Body of pancreas (tissue), 4 donors: ENCODE measurements around the gene SRPK3. TPM values are rescaled to one million over a fixed set of nuclear protein-coding genes. Genes with fewer than 3 reads are reported as not detected.

Source experiments
- ATAC-seq: fragments of 150-250 bp; one replicate; pipeline ENCODE4 v1.9.1; 2016
- DNase-seq, 4 donors: peaks; one replicate each; pipeline ENCODE4 v3.0.0-alpha.2; 2019
- H3K27ac ChIP-seq, 4 donors: fragments of 200-600 bp; sonication (generic); 1 replicate in 3 of 4; 2 replicates in 1 of 4; pipeline versions ENCODE4 v1.5.1 to v1.6.1; 2016 to 2019; ENCODE audit warnings: mild to moderate bottlenecking in 1 of 4, mixed read lengths in 1 of 4, moderate library complexity in 1 of 4
- H3K27me3 ChIP-seq, 2 donors: fragments of 200-600 bp; sonication (generic); one replicate each; pipeline ENCODE4 v1.6.0; 2016; ENCODE audit warnings: mild to moderate bottlenecking in 1 of 2
- H3K36me3 ChIP-seq, 2 donors: fragments of 200-600 bp; sonication (generic); replicated peaks in 1 of 2; 2 replicates each; pipeline ENCODE4 v1.5.1; 2016; ENCODE audit warnings: low read depth in 2 of 2; ENCODE audit not compliant: insufficient read depth in 1 of 2
- H3K4me1 ChIP-seq: fragments of 200-600 bp; sonication (generic); one replicate; pipeline ENCODE4 v1.6.0; 2016
- H3K4me3 ChIP-seq, 2 donors: fragments of 200-600 bp; sonication (generic); 1 replicate in 1 of 2; 2 replicates in 1 of 2; pipeline ENCODE4 v1.5.1; 2016 to 2019
- H3K9me3 ChIP-seq, 3 donors: fragments of 200-600 bp; sonication (generic); 1 replicate in 2 of 3; 2 replicates in 1 of 3; pipeline ENCODE4 v1.5.1; 2016
- POLR2A ChIP-seq, 3 donors: fragments of 450-650 bp; IDR thresholded peaks; one replicate each; pipeline ENCODE4 v1.6.1; 2016; ENCODE audit warnings: antibody characterized with exemption in 3 of 3, mild to moderate bottlenecking in 2 of 3
- WGBS, 2 donors: methylation state at CpG; one replicate each; pipeline ENCODE4 v1.1.5; 2017; 5-methylcytosine and 5-hydroxymethylcytosine counted together
- intact Hi-C: fragments of 100-400 bp; cut with DNase I; formaldehyde crosslinking; loops from one replicate; pipeline ENCODE4 v1.15.1; 2023
- total RNA-seq, 2 donors: library from RNA; depleted of rRNA; stranded (reverse); fragments of >200 nt; gene quantifications; one replicate each; pipeline ENCODE4 v1.1.0, GENCODE V29; 2016
- TF ChIP-seq, protein P1 (sequence below), 7 experiments: fragments of 450-650 bp in 4 of 7; fragments of 200-600 bp in 3 of 7; sonication (generic) in 3 of 7; IDR thresholded peaks; one replicate each; pipeline ENCODE4 v1.5.1; 2016 to 2019; ENCODE audit warnings: antibody characterized with exemption in 7 of 7

SRPK3 gene
- total RNA-seq, 2 donors from 2014 or later = not detected

DNA sequence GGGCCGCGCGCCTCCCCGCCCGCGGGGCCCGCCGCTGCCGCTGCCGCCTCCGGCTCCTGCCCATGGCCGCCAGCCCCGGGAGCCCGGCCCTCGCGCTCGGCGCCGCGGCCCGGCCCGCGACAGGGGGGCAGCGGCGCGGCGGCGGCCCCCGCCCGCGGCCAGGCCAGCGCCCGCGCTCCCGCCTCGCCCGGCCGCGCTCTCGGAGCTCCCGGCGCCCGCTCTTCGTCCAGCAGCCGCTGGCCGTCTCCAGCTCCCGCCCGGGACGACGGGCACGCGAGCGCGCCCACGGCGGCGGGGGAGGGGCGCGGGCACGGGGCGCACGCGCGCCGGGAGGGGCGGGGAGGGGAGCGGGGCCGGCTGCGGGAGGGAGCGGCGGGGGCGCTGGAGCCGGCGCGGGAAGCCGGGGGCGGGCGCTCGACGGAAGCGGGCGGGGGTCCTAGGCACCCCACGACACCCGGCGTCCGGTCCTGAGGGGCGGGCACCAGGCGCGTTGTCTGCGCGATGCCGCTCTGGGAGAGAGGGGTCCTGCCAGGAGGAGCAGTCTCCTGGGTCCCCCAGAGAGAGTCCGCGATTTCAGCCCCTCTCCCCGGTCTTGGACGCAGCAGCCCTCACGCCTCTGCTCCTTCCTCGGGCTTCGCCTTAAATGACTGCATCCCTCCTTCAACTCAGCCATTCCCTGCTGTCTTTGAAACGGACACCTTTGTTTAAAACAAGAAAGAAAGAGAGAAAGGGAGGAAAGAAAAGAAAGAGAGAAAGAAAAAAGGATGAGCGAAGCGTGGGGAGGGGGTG lies 50.0 kb downstream of the SRPK3 start:
- Histone ChIP-seq H3K9me3 (no peaks in the 10 kb centered on the region), H3K27ac (no peak overlapping the region), H3K4me1 (peaks cover 12% of the 10 kb centered on the region), H3K4me3 (no peak overlapping the region), H3K36me3 (no peaks in the 10 kb centered on the region), H3K27me3 (no peaks in the 10 kb centered on the region)
- 5 to 48% methylated on average over 10 to 18 of the region's 102 CpGs for WGBS, 2 donors
- DNase-seq = no peak
- intact Hi-C loops = no loop called here
- ATAC-seq = no peak
- TF ChIP-seq, protein P1, sequence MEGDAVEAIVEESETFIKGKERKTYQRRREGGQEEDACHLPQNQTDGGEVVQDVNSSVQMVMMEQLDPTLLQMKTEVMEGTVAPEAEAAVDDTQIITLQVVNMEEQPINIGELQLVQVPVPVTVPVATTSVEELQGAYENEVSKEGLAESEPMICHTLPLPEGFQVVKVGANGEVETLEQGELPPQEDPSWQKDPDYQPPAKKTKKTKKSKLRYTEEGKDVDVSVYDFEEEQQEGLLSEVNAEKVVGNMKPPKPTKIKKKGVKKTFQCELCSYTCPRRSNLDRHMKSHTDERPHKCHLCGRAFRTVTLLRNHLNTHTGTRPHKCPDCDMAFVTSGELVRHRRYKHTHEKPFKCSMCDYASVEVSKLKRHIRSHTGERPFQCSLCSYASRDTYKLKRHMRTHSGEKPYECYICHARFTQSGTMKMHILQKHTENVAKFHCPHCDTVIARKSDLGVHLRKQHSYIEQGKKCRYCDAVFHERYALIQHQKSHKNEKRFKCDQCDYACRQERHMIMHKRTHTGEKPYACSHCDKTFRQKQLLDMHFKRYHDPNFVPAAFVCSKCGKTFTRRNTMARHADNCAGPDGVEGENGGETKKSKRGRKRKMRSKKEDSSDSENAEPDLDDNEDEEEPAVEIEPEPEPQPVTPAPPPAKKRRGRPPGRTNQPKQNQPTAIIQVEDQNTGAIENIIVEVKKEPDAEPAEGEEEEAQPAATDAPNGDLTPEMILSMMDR (IDR thresholded peaks at IDR 0.05) = no peak
- TF ChIP-seq POLR2A (IDR thresholded peaks at IDR 0.05) = no peak

DNA sequence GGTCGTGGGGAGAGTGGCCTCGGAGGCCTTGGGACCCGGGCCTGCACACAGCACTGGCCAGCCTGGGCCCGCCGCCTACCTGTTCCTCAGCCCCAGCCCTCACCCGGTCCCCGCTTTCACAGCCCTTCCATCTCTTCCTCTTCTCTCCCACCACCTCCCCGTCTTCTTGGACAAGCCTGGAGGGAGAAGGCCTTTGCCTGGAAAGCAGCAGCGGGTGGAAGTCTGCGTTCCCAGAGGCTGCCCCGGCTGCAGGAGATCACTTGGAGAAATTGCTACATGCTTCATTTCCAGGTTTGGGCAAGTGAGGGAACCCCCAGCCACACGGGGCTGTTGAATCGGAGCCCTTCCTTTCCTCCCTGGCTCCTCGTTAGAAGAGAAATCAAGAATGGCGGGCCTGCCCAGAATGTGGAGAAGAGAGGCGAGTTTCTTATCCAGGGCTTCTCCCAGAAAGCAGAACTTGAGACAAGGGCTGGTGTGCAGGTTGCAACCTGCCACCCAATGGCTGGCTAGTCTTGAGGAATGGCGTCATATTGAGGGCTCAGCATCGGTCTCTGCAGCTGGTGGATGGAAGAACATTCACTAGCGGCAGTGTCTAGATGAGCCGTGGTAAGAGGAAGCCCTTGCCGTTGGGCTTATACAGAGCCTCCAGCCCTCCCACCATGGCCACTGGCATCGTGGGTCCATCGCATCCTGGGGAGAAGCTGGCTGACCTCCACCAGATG lies 50.7 kb downstream of the SRPK3 start:
- WGBS, 2 donors = 58 to 63% methylated on average over 9 to 13 of the region's 23 CpGs
- no peak overlapping the region for H3K4me3 ChIP-seq
- H3K36me3 ChIP-seq = no peaks in the 10 kb centered on the region
- no peak for DNase-seq
- no peaks in the 10 kb centered on the region for H3K9me3 ChIP-seq
- peaks cover 12% of the 10 kb centered on the region for H3K4me1 ChIP-seq
- no peak for ATAC-seq
- intact Hi-C loops = no loop called here
- no peak overlapping the region for H3K27ac ChIP-seq
- no peaks in the 10 kb centered on the region for H3K27me3 ChIP-seq
- TF ChIP-seq, protein P1 (IDR thresholded peaks at IDR 0.05) = no peak
- TF ChIP-seq POLR2A (IDR thresholded peaks at IDR 0.05) = no peak

DNA sequence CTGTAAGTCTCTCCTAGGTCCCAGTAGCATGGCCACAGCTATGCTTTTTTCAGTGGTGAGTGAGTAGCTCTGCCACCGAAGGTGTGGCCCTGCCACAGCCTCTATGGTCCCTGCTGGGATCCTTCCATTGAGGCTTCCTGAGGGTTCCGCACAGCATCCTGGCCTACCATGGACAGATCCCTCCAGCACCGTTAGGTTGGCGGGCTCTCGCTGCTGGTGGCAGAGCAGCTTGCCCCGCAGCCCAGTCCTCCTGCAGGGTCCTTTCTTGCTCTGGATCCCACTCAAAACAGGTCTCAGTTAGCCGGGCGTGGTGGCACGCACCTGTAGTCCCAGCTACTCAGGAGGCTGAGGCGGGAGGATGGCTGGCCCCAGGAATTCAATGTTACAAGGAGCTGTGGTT lies 51.9 kb downstream of the SRPK3 start:
- Histone ChIP-seq H3K4me3 (no peak overlapping the region), H3K27ac (no peak overlapping the region), H3K27me3 (no peaks in the 10 kb centered on the region), H3K4me1 (peaks cover 12% of the 10 kb centered on the region), H3K36me3 (no peaks in the 10 kb centered on the region), H3K9me3 (no peaks in the 10 kb centered on the region)
- DNase-seq = no peak
- intact Hi-C loops = no loop called here
- WGBS, 2 donors = 89 to 100% methylated on average over 2 to 5 of the region's 10 CpGs
- no peak for TF ChIP-seq POLR2A (IDR thresholded peaks at IDR 0.05)
- TF ChIP-seq, protein P1 (IDR thresholded peaks at IDR 0.05) = no peak
- no peak for ATAC-seq

Other genes starting within 250 kb of the SRPK3 start
- 10 to 100 TPM in 1 of 2 donors, 1 to 10 TPM in 1; 8.6 to 23.9 TPM for gene CCNQ, start 181.9 kb upstream of the SRPK3 start, total RNA-seq
- not detected for gene DUSP9, start 133.8 kb upstream of the SRPK3 start, total RNA-seq
- gene PNCK, start 107.2 kb upstream of the SRPK3 start, total RNA-seq = not detected
- 10 to 100 TPM; 11.7 to 18.5 TPM for gene SLC6A8, start 93.1 kb upstream of the SRPK3 start, total RNA-seq
- 10 to 100 TPM; 64.6 TPM for gene BCAP31, start 56.7 kb upstream of the SRPK3 start, total RNA-seq
- gene ABCD1, start 56.2 kb upstream of the SRPK3 start, total RNA-seq = 10 to 100 TPM; 11.2 to 31.6 TPM
- 10 to 100 TPM in 1 of 2 donors, 1 to 10 TPM in 1; 4.2 to 13.2 TPM for gene PLXNB3, start 16.8 kb upstream of the SRPK3 start, total RNA-seq
- 10 to 100 TPM; 25.2 to 27.7 TPM for gene IDH3G, start 13.3 kb downstream of the SRPK3 start, total RNA-seq
- 100 to 1,000 TPM; 115 to 238 TPM for gene SSR4, start 13.6 kb downstream of the SRPK3 start, total RNA-seq
- gene PDZD4, start 49.5 kb downstream of the SRPK3 start, total RNA-seq = 1 to 10 TPM; 1.6 to 2.6 TPM
- gene L1CAM, start 105.1 kb downstream of the SRPK3 start, total RNA-seq = 1 to 10 TPM; 1.8 to 7.9 TPM
- gene AVPR2, start 123.6 kb downstream of the SRPK3 start, total RNA-seq = under 1 TPM; 0.66 to 0.78 TPM
- gene ARHGAP4, start 145.2 kb downstream of the SRPK3 start, total RNA-seq = 10 to 100 TPM in 1 of 2 donors, 1 to 10 TPM in 1; 8.6 to 16.6 TPM
- 10 to 100 TPM; 30.3 to 74.7 TPM for gene NAA10, start 154.0 kb downstream of the SRPK3 start, total RNA-seq
- gene RENBP, start 163.6 kb downstream of the SRPK3 start, total RNA-seq = 1 to 10 TPM in 1 of 2 donors, under 1 TPM in 1; 0.66 to 6.0 TPM
- gene HCFC1, start 190.8 kb downstream of the SRPK3 start, total RNA-seq = 10 to 100 TPM; 16.6 to 62.6 TPM
- gene TMEM187, start 191.7 kb downstream of the SRPK3 start, total RNA-seq = 10 to 100 TPM in 1 of 2 donors, 1 to 10 TPM in 1; 8.8 to 10.9 TPM
- gene IRAK1, start 238.9 kb downstream of the SRPK3 start, total RNA-seq = 100 to 1,000 TPM in 1 of 2 donors, 10 to 100 TPM in 1; 51.6 to 105 TPM